Measurements from ENCODE around the gene PPM1F. TPM values are rescaled to one million over a fixed set of nuclear protein-coding genes. Genes with fewer than 3 reads are reported as not detected.
"Not testable (repeated sequence)": the region's sequence is repeated elsewhere in the genome, so short reads cannot be mapped to it uniquely, and the experiment has no call there.

The PPM1F gene
- total RNA-seq, 1 donor from 2014 or later: 25.1 TPM

GRCh38 chr22:21909871-21910270, 42.8 kb downstream of the PPM1F start:
- TF ChIP-seq, protein P1, sequence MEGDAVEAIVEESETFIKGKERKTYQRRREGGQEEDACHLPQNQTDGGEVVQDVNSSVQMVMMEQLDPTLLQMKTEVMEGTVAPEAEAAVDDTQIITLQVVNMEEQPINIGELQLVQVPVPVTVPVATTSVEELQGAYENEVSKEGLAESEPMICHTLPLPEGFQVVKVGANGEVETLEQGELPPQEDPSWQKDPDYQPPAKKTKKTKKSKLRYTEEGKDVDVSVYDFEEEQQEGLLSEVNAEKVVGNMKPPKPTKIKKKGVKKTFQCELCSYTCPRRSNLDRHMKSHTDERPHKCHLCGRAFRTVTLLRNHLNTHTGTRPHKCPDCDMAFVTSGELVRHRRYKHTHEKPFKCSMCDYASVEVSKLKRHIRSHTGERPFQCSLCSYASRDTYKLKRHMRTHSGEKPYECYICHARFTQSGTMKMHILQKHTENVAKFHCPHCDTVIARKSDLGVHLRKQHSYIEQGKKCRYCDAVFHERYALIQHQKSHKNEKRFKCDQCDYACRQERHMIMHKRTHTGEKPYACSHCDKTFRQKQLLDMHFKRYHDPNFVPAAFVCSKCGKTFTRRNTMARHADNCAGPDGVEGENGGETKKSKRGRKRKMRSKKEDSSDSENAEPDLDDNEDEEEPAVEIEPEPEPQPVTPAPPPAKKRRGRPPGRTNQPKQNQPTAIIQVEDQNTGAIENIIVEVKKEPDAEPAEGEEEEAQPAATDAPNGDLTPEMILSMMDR (conservative IDR thresholded peaks at IDR 0.05; ENCODE audit: low read depth, low read length): no peak
- H3K4me3 ChIP-seq (ENCODE audit: low read depth, low read length): no peak overlapping the region
- DNase-seq (ENCODE audit: low read depth): no peak

GRCh38 chr22:21907638-21908522, 44.8 kb downstream of the PPM1F start:
- H3K4me3 ChIP-seq (ENCODE audit: low read depth, low read length): no peak overlapping the region
- TF ChIP-seq, protein P1 (conservative IDR thresholded peaks at IDR 0.05; ENCODE audit: low read depth, low read length): no peak
- DNase-seq (ENCODE audit: low read depth): no peak

DNA sequence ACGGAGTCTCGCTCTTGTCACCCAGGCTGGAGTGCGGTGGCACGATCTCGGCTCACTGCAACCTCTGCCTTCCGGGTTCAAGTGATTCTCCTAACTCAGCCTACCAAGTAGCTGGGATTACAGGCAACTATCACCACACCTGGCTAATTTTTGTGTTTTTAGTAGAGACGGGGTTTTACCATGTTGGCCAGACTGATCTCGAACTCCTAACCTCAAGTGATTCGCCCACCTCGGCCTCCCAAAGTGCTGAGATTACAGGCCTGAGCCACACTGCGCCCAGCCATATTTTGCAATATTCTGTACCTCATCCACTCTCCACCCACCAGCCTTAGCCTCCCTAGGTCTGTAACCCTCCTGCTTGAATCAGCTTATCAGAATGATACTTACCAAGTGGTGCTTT, 47.4 kb downstream of the PPM1F start:
- not testable (repeated sequence) for DNase-seq (ENCODE audit: low read depth); H3K4me3 ChIP-seq (ENCODE audit: low read depth, low read length)

DNA sequence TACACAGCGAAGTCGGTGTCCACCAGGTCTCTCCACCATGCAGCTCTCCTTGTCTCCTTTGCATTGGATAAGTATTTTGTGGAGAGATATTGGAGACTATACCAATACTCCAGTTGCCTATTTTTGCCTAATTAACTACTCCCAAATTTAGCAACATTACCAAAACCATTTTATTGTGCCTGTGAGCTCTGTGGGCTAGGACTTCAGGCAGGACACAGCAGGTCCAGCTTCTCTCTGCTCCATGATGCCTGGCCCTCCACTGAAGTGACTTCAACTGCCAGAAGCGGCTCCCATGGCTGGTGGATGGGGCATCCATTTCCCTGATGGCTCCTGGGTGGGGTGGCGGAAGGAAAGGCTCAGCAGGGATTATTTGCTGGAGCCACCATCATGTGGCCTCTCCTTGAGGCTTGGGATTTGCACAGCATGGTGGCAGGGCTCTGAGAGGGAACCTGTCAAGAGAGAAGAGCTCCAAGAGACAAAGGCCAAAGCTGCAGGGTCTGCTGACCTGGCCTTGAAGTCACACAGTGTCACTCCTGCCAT, 48.3 kb downstream of the PPM1F start:
- TF ChIP-seq, protein P1 (conservative IDR thresholded peaks at IDR 0.05; ENCODE audit: low read depth, low read length): no peak
- H3K4me3 ChIP-seq (ENCODE audit: low read depth, low read length): no peak overlapping the region
- DNase-seq (ENCODE audit: low read depth): no peak

GRCh38 chr22:21903283-21903682, 49.4 kb downstream of the PPM1F start:
- TF ChIP-seq, protein P1 (conservative IDR thresholded peaks at IDR 0.05; ENCODE audit: low read depth, low read length): no peak
- no peak overlapping the region for H3K4me3 ChIP-seq (ENCODE audit: low read depth, low read length)
- DNase-seq (ENCODE audit: low read depth): no peak

DNA sequence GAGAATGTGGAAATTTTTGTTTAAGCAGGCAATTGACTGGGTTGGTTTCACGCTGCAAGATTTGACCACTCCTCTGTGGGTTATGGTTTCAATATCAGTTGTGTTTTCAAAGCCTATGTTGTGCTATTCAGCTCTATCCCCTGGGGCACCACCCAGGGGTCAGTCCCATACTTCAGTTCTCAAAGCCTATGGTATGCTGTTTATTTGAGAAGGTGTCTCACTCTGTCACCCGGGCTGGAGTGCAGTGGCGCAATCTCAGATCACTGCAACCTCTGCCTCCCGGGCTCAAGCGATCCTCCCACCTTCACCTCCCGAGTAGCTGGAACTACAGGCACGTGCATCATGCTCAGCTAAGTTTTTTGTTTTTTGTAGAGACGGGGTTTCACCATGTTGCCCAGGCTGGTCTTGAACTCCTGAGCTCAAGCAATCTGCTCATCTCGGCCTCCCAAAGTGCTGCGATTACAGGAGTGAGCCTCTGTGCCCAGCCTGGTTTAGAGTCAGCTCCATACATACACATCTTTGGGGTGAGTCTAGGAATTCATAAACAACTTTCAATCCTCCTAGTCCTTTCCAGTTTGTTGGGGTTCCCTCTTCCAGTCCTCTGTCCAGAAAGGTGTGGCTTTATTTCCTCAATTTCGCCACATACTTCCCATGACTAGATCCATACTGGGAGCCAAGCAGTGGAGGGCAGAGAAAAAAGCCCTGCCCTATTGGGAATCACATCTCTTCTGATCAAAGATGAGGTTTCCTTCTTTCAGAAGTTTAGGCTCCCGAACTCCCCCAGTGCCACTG, 50.2 kb downstream of the PPM1F start:
- no peak overlapping the region for H3K4me3 ChIP-seq (ENCODE audit: low read depth, low read length)
- DNase-seq (ENCODE audit: low read depth): no peak

More for the DNA sequence above, 50.2 kb downstream of the PPM1F start:
- TF ChIP-seq, protein P1 (conservative IDR thresholded peaks at IDR 0.05; ENCODE audit: low read depth, low read length): no peak
